Measurements from ENCODE around the gene GKAP1.

DNA sequence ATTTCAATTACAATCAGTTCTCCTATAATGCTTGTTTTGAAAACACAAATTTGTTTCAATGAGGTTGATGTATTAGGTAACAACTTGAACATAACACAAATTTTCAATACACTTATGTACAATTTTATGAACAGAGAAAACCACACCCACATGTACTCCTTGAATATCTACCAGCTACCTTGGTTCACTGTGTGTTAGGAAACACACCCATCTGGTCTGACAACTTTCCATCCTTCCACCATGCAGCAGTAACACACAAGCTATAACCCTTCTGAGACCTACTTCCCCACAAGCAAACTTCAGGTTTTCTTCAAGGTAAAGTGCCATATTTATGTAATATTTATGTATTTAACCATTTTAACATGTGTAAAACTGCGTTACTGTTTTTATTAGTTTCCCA, 73.4 kb downstream of the GKAP1 start:
- TF ChIP-seq POLR2A (IDR thresholded peaks at IDR 0.05; ENCODE audit: low read depth, low read length), result no peak
- TF ChIP-seq, protein P1, sequence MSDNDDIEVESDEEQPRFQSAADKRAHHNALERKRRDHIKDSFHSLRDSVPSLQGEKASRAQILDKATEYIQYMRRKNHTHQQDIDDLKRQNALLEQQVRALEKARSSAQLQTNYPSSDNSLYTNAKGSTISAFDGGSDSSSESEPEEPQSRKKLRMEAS (IDR thresholded peaks at IDR 0.05; ENCODE audit: insufficient read depth, insufficient read length), result no peak
- no peak for TF ChIP-seq CTCF (IDR thresholded peaks at IDR 0.05; ENCODE audit: extremely low read depth in 1 of 2, insufficient read depth in 1 of 2, low read depth in 1 of 2, low read length in 2 of 2)
